NCI-H1436 treated with DMSO at 0.1 percent for 48 hours (cell line): Measurements from ENCODE around the gene ARID1B.
"Not testable (repeated sequence)": the region's sequence is repeated elsewhere in the genome, so short reads cannot be mapped to it uniquely, and the experiment has no call there.

ENCODE experiments used
- DNase-seq: peaks from one replicate; lab custom pipeline; 2025; lab: John Stamatoyannopoulos, UW

The ARID1B gene

DNA sequence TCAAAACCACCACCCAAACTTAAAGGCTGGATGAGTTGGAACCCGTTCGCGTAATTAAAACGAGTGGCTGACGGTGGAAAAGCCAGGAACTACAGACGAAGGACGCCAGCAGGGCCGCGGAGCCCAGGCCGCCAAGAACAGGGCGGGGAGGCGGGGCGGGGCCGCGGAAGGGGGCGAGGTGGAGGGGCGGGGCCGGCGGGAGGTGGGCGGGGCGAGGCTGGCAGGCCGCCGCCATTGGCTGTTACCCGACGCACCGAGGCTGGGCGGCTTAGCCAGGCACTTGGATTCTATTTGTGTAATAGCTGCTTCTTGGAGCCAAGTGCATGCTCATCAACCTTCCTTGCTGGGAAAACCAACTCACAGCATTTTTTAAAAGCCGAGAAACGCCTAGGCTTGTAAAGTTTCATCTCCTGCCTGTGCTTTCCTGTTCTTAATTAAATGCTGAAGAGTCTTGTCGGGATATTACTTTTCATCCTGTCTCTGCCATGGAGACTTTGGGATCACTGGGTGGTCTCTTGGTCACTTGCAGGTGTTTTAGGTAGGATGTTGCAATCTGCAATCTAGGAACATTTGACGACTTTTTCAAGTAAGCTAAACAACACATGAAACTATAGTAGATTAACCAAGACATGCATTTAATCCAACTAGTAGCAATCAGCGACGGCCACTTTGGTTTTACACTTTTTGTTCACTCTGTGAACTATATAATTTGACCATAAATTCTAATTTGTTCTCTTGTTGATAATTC is 245.0 kb downstream of the ARID1B start:
- DNase-seq = peak; percentile 64

DNA sequence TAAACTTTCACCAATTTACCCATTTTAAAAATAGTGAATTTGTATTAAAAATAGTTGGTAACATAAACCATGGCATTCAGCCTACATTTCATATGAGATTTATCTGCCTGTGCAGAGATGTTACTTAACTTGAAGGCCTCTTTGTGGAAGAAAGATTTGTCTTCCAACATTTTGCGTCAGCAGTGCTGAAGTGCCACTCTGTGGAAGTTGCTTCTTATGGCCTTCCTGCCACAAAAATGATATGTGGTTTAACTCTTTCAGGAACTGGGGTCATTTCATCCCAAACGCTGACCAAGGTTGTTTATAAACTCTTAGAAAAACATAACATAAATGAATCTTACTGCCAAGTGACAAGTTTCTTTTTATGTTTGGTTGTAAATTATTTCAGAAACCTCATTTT is 246.8 kb downstream of the ARID1B start:
- DNase-seq = no peak

DNA sequence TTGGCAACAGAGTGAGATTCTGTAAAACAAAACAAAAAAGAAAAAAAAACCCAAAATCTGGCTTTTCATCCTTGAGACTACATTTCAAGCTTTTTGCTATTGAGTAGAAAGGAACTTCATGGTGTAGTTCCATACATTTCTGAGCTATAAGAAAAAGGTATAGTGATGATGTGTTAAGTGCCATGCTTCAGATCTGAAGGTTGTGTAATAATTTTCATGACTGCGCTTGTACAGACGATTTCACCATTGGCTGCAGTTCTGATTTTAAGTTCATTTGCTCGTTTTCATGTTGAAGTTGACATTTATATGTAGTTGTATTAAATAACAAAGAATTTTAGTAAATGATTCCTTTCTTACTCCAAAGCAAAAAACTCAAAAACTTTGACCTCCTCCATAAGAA is 247.6 kb downstream of the ARID1B start:
- no peak for DNase-seq

- DNase-seq = no peak
Observed at GRCh38 chr6:157025437-157025836, 248.3 kb downstream of the ARID1B start.

DNA sequence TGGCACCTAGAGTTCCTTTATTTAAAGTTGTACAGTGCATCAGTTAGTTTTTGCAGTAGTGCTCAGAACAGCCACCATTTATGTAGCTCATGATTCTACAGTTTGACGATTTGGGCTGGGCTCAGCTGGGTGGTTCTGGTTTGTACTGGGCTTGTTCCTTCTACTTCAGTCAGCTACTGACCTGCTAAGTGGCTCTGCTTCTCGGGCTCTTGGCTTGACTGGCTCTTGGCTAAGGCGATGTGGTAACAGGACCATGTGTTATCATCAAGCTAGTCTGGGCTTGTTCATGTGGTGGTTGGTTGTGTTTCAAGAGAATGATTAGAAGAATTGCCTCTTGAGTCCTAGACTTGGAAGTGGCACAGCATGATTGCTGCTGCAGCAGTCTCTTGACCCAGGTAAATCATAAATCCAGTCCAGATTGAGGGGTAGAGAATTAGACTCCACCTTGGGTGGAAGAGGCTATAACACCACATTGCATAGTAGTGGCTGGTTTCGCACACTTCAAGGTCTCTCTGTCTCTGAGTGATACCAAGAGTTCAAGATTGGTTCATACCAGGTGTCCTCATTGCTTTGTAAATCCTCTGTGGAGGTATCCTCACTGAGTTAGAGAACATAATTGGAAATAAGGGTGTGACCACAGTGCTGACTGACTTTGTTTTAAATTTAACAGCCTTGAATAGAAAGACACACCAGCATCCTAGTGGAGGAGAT is 253.0 kb downstream of the ARID1B start:
- no peak for DNase-seq

GRCh38 chr6:157030755-157031154 is 253.6 kb downstream of the ARID1B start:
- DNase-seq = no peak

- DNase-seq = no peak
Observed at GRCh38 chr6:157032923-157033322, 255.7 kb downstream of the ARID1B start.

- no peak for DNase-seq
Observed at GRCh38 chr6:157033428-157034140, 256.4 kb downstream of the ARID1B start.

GRCh38 chr6:157034436-157035230 is 257.5 kb downstream of the ARID1B start:
- peak; percentile 24 for DNase-seq

- no peak for DNase-seq
Observed at GRCh38 chr6:157035546-157035945, 258.4 kb downstream of the ARID1B start.

DNA sequence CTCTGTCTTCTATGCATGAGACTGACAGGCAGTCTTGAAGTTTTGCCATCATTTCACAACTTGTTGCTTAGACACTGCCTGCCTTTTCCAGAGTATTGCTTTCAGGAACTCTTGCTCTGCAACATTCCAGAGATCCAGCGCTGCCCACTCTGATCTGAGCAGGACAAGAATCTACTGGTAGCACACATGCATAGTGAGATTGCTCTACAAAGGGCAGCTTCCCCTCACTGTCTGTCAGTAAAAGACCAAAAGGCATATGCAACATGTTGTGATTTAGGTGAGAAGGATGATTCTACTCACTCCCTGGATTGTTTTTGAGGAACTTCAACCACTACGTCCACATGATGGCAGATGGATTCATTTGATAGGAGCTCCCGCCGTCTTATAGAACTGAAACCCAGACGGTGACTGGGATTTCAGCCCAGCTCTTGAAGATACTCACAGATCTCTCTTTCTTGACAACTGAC is 259.1 kb downstream of the ARID1B start:
- no peak for DNase-seq

- no peak for DNase-seq
Observed at GRCh38 chr6:157037165-157037564, 260.0 kb downstream of the ARID1B start.

- no peak for DNase-seq
Observed at GRCh38 chr6:157038610-157039009, 261.4 kb downstream of the ARID1B start.

- not testable (repeated sequence) for DNase-seq
Observed at GRCh38 chr6:157039639-157040038, 262.5 kb downstream of the ARID1B start.

DNA sequence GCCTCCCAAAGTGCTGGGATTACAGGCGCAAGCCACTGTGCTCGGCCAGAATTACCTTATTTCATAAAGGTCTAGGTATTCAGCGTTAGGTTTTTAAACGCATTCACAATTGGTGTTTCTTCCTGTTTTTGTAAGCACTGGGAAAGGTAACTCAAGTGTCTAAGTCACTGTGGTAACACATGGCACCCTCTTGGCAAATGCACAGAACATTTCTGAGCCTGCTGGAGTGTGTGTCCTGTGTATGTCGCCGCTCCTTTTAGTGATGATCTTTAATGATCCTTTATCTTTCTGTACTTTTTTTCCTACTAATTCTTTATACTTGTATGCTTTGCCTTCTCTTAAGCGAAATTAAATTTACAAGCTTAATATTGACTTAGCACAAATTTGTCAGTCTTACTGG is 263.0 kb downstream of the ARID1B start:
- no peak for DNase-seq

GRCh38 chr6:157045831-157046454 is 268.8 kb downstream of the ARID1B start:
- DNase-seq = no peak

- DNase-seq = no peak
Observed at GRCh38 chr6:157046776-157047175, 269.6 kb downstream of the ARID1B start.

DNA sequence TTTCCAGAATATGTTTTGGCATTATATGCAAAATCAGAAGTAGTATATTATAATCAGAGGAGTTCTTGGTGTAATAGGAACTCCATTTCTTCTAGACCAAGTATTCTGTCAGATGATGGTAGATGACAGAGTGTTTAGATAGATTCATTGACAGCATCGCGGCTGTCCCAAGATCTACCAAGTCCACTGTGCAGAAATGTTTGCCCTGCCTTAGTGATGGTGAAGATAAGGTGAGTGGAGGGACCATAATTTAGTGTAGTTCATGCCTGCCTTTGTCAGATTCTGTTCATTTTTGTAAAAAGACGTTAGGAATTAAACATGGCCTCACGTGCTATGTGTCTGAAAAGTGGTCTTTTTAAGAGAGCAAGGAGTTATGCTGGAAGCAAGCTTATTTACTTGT is 270.1 kb downstream of the ARID1B start:
- DNase-seq = no peak

DNA sequence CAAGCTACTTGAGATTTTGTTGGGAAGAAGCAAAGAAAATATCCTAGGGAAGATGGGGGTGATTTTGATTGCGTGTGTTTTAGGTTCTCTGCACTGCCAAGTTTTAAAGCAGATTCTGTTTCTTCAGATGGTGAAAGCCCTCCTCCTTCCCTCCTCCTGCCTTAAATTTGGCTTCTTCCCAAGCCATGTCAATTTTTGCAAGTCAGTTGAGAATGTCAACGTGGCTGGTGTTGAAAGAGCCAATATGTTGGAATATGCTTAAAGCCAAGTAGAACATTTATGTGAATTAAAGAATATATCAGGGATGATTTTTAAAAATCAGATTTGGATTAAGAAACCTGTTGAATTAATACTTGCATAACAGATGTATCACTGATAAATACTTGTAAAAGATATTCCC is 270.8 kb downstream of the ARID1B start:
- DNase-seq = no peak

DNA sequence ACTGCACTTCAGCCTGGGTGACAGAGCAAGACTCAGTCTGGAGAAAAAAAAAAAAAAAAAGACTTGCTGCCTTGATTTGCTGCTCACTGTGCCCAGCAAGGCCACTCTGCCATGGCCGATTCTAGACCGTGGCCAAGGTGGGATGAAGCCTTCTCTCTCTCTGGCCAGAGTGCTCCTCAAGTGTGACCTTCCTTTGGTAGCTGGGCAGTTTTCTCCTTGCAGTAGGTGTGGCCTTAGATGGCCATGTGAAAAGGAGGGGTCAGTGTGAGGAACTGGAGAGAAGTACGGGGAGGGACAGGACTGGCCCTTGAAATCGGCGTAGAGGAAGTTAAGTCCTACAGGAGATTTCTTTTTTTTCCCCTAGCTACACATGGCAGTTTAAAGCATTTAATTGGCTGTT is 272.0 kb downstream of the ARID1B start:
- DNase-seq = no peak

- peak; percentile 76 for DNase-seq
Observed at GRCh38 chr6:157050537-157051265, 273.5 kb downstream of the ARID1B start.
